SW 1271 (cell line): ENCODE measurements around the gene PLD5.
"Not testable (repeated sequence)": the region's sequence is repeated elsewhere in the genome, so short reads cannot be mapped to it uniquely, and the experiment has no call there.

ENCODE experiments used
- DNase-seq, 2 experiments: peaks; one replicate each; lab custom pipeline; 2025; lab: John Stamatoyannopoulos, UW

The PLD5 gene

GRCh38 chr1:242162140-242162539 is 362.4 kb downstream of the PLD5 start:
- DNase-seq, result no peak

GRCh38 chr1:242147096-242147976 is 377.2 kb downstream of the PLD5 start:
- DNase-seq, result peak in 1 of 2 experiments; percentile 8

GRCh38 chr1:242146652-242147051 is 377.8 kb downstream of the PLD5 start:
- no peak for DNase-seq

- no peak for DNase-seq
These were observed 383.7 kb downstream of the PLD5 start for GRCh38 chr1:242140836-242141235.

GRCh38 chr1:242139986-242140385 is 384.5 kb downstream of the PLD5 start:
- DNase-seq, result no peak

- no peak for DNase-seq
These were observed 385.1 kb downstream of the PLD5 start for GRCh38 chr1:242139442-242139841.

GRCh38 chr1:242133796-242134195 is 390.7 kb downstream of the PLD5 start:
- DNase-seq, result no peak

GRCh38 chr1:242133351-242133750 is 391.1 kb downstream of the PLD5 start:
- DNase-seq, result no peak

- DNase-seq, result no peak
These were observed 392.2 kb downstream of the PLD5 start for GRCh38 chr1:242132121-242132817.

- DNase-seq, result no peak
These were observed 395.5 kb downstream of the PLD5 start for GRCh38 chr1:242128951-242129502.

GRCh38 chr1:242120432-242120831 is 404.1 kb downstream of the PLD5 start:
- no peak for DNase-seq

GRCh38 chr1:242100921-242101320 is 423.6 kb downstream of the PLD5 start:
- DNase-seq, result no peak

GRCh38 chr1:242097283-242097682 is 427.2 kb downstream of the PLD5 start:
- not testable (repeated sequence) for DNase-seq

- no peak for DNase-seq
These were observed 431.4 kb downstream of the PLD5 start for GRCh38 chr1:242093116-242093515.

GRCh38 chr1:242089911-242090310 is 434.6 kb downstream of the PLD5 start:
- no peak for DNase-seq

- DNase-seq, result no peak
These were observed 435.6 kb downstream of the PLD5 start for GRCh38 chr1:242088875-242089274.

GRCh38 chr1:242086706-242087105 is 437.8 kb downstream of the PLD5 start:
- no peak for DNase-seq

GRCh38 chr1:242086093-242086492 is 438.4 kb downstream of the PLD5 start:
- DNase-seq, result no peak

GRCh38 chr1:242083742-242084141 is 440.8 kb downstream of the PLD5 start:
- DNase-seq, result no peak

- no peak for DNase-seq
These were observed 443.1 kb downstream of the PLD5 start for GRCh38 chr1:242081446-242081845.

GRCh38 chr1:242065813-242066212 is 458.7 kb downstream of the PLD5 start:
- DNase-seq, result no peak

- DNase-seq, result no peak
These were observed 462.2 kb downstream of the PLD5 start for GRCh38 chr1:242062271-242062670.

- no peak for DNase-seq
These were observed 464.5 kb downstream of the PLD5 start for GRCh38 chr1:242059976-242060375.
